ENCODE results near the gene CCSER2. TPM values are rescaled to one million over a fixed set of nuclear protein-coding genes. Genes with fewer than 3 reads are reported as not detected.
"Not testable (repeated sequence)": the region's sequence is repeated elsewhere in the genome, so short reads cannot be mapped to it uniquely, and the experiment has no call there.

CCSER2 gene
- total RNA-seq, 2 experiments from 2014 or later, result 69.8 to 73.5 TPM

- POLR2A ChIA-PET, result no interaction called here
- peaks cover 34% of the 10 kb centered on the region for H3K4me1 Mint-ChIP-seq (ENCODE audit: low read depth)
- intact Hi-C loops (cut with micrococcal nuclease), result no loop called here
- no peaks in the 10 kb centered on the region for H3K27me3 Mint-ChIP-seq
- CTCF ChIA-PET, result interaction anchor here (0.7 to 4.3 kb wide), 7 partner anchors 9 to 112 kb away, joined by 3 to 28 read pairs (median 7); no protein-coding TSS in a partner anchor
- no peak for DNase-seq
- no peak overlapping the region for H3K4me3 Mint-ChIP-seq
- H3K27ac Mint-ChIP-seq, result no peak overlapping the region
- no peaks in the 10 kb centered on the region for H3K9me3 Mint-ChIP-seq
- H3K36me3 Mint-ChIP-seq, result peaks cover 14% of the 10 kb centered on the region
Measured at GRCh38 chr10:84427903-84428650, 99.7 kb downstream of the CCSER2 start.

- H3K36me3 Mint-ChIP-seq, result peaks cover 15% of the 10 kb centered on the region
- H3K4me3 Mint-ChIP-seq, result no peak overlapping the region
- no peak overlapping the region for H3K27ac Mint-ChIP-seq
- ChIA-PET CTCF (interaction anchor here (1.2 to 4.3 kb wide), 5 partner anchors 11 to 112 kb away, joined by 3 to 28 read pairs (median 12); no protein-coding TSS in a partner anchor), POLR2A (no interaction called here)
- H3K9me3 Mint-ChIP-seq, result no peaks in the 10 kb centered on the region
- no peak for DNase-seq
- H3K4me1 Mint-ChIP-seq (ENCODE audit: low read depth), result peaks cover 36% of the 10 kb centered on the region
- intact Hi-C loops (cut with micrococcal nuclease), result no loop called here
- no peaks in the 10 kb centered on the region for H3K27me3 Mint-ChIP-seq
Measured at GRCh38 chr10:84428711-84429110, 100.3 kb downstream of the CCSER2 start.

GRCh38 chr10:84429926-84430520 lies 101.6 kb downstream of the CCSER2 start:
- POLR2A ChIA-PET, result interaction anchor here (0.7 kb wide), 1 partner anchor 155 kb away, joined by 4 read pairs; no protein-coding TSS in a partner anchor
- peak; percentile 76 for DNase-seq
- Mint-ChIP-seq H3K9me3 (no peaks in the 10 kb centered on the region), H3K27ac (no peak overlapping the region), H3K4me1 (ENCODE audit: low read depth) (peaks cover 31% of the 10 kb centered on the region), H3K4me3 (no peak overlapping the region), H3K36me3 (peaks cover 15% of the 10 kb centered on the region), H3K27me3 (no peaks in the 10 kb centered on the region)
- CTCF ChIA-PET, result interaction anchor here (0.6 to 4.3 kb wide), 54 partner anchors 9 to 825 kb away, joined by 3 to 90 read pairs (median 5); no protein-coding TSS in a partner anchor
- intact Hi-C loops (cut with micrococcal nuclease), result loop anchor here (1.0 to 5.0 kb wide), 3 partner anchors 55 to 163 kb away; no protein-coding TSS in a partner anchor

- no peak for DNase-seq
- Mint-ChIP-seq H3K27me3 (no peaks in the 10 kb centered on the region), H3K4me3 (no peak overlapping the region), H3K27ac (no peak overlapping the region), H3K36me3 (peaks cover 18% of the 10 kb centered on the region), H3K4me1 (ENCODE audit: low read depth) (peaks cover 28% of the 10 kb centered on the region), H3K9me3 (no peaks in the 10 kb centered on the region)
- ChIA-PET CTCF (interaction anchor here (0.7 to 4.0 kb wide), 3 partner anchors 80 to 168 kb away, joined by 3 to 90 read pairs (median 3); no protein-coding TSS in a partner anchor), POLR2A (no interaction called here)
- intact Hi-C loops (cut with micrococcal nuclease), result loop anchor here (5.0 kb wide), 1 partner anchor 166 kb away; no protein-coding TSS in a partner anchor
Measured at GRCh38 chr10:84432891-84433290, 104.5 kb downstream of the CCSER2 start.

GRCh38 chr10:84440781-84441180 lies 112.4 kb downstream of the CCSER2 start:
- Mint-ChIP-seq H3K27ac (no peak overlapping the region), H3K9me3 (peaks cover 3% of the 10 kb centered on the region), H3K36me3 (peaks cover 43% of the 10 kb centered on the region), H3K4me3 (no peak overlapping the region), H3K4me1 (ENCODE audit: low read depth) (peaks cover 3% of the 10 kb centered on the region), H3K27me3 (no peaks in the 10 kb centered on the region)
- intact Hi-C loops (cut with micrococcal nuclease), result no loop called here
- CTCF ChIA-PET, result interaction anchor here (3.5 kb wide), 1 partner anchor 11 kb away, joined by 20 read pairs; no protein-coding TSS in a partner anchor
- DNase-seq, result no peak
- POLR2A ChIA-PET, result no interaction called here

- DNase-seq, result no peak
- intact Hi-C loops (cut with micrococcal nuclease), result no loop called here
- H3K4me1 Mint-ChIP-seq (ENCODE audit: low read depth), result no peaks in the 10 kb centered on the region
- ChIA-PET POLR2A (no interaction called here), CTCF (interaction anchor here (2.0 kb wide), 1 partner anchor 18 kb away, joined by 9 read pairs; no protein-coding TSS in a partner anchor)
- H3K4me3 Mint-ChIP-seq, result no peak overlapping the region
- peaks cover 22% of the 10 kb centered on the region for H3K36me3 Mint-ChIP-seq
- H3K27ac Mint-ChIP-seq, result no peak overlapping the region
- H3K9me3 Mint-ChIP-seq, result no peaks in the 10 kb centered on the region
- no peaks in the 10 kb centered on the region for H3K27me3 Mint-ChIP-seq
Measured at GRCh38 chr10:84447701-84448400, 119.5 kb downstream of the CCSER2 start.

GRCh38 chr10:84449351-84449750 lies 121.0 kb downstream of the CCSER2 start:
- DNase-seq; H3K4me3 Mint-ChIP-seq; H3K9me3 Mint-ChIP-seq; H3K27me3 Mint-ChIP-seq; H3K27ac Mint-ChIP-seq; H3K4me1 Mint-ChIP-seq (ENCODE audit: low read depth); POLR2A ChIA-PET; intact Hi-C loops (cut with micrococcal nuclease): not testable (repeated sequence)
- CTCF ChIA-PET, result interaction anchor here (2.0 kb wide), 1 partner anchor 19 kb away, joined by 9 read pairs; no protein-coding TSS in a partner anchor
- peaks cover 17% of the 10 kb centered on the region for H3K36me3 Mint-ChIP-seq

GRCh38 chr10:84452003-84452402 lies 123.6 kb downstream of the CCSER2 start:
- Mint-ChIP-seq H3K36me3 (peaks cover 27% of the 10 kb centered on the region), H3K4me3 (no peak overlapping the region), H3K4me1 (ENCODE audit: low read depth) (peaks cover 7% of the 10 kb centered on the region), H3K27ac (no peak overlapping the region), H3K27me3 (no peaks in the 10 kb centered on the region), H3K9me3 (peaks cover 7% of the 10 kb centered on the region)
- no peak for DNase-seq
- ChIA-PET POLR2A (no interaction called here), CTCF (interaction anchor here (0.7 kb wide), 1 partner anchor 22 kb away, joined by 3 read pairs; no protein-coding TSS in a partner anchor)
- intact Hi-C loops (cut with micrococcal nuclease), result no loop called here

- Mint-ChIP-seq H3K4me1 (ENCODE audit: low read depth) (peaks cover 7% of the 10 kb centered on the region), H3K4me3 (no peak overlapping the region), H3K36me3 (peaks cover 24% of the 10 kb centered on the region), H3K27ac (no peak overlapping the region), H3K27me3 (no peaks in the 10 kb centered on the region), H3K9me3 (peaks cover 7% of the 10 kb centered on the region)
- intact Hi-C loops (cut with micrococcal nuclease), result no loop called here
- ChIA-PET POLR2A (no interaction called here), CTCF (interaction anchor here (1.2 kb wide), 1 partner anchor 24 kb away, joined by 4 read pairs; no protein-coding TSS in a partner anchor)
- DNase-seq, result no peak
Measured at GRCh38 chr10:84453303-84453702, 124.9 kb downstream of the CCSER2 start.

GRCh38 chr10:84456126-84456525 lies 127.7 kb downstream of the CCSER2 start:
- intact Hi-C loops (cut with micrococcal nuclease), result loop anchor here (5.0 kb wide), 1 partner anchor 41 kb away; no protein-coding TSS in a partner anchor
- Mint-ChIP-seq H3K4me1 (ENCODE audit: low read depth) (peaks cover 9% of the 10 kb centered on the region), H3K27me3 (no peaks in the 10 kb centered on the region), H3K36me3 (peaks cover 40% of the 10 kb centered on the region), H3K27ac (no peak overlapping the region), H3K9me3 (peaks cover 9% of the 10 kb centered on the region), H3K4me3 (no peak overlapping the region)
- CTCF ChIA-PET, result interaction anchor here (1.7 kb wide), 1 partner anchor 26 kb away, joined by 7 read pairs; no protein-coding TSS in a partner anchor
- POLR2A ChIA-PET, result no interaction called here
- DNase-seq, result no peak

- no peak for DNase-seq
- Mint-ChIP-seq H3K4me3 (no peak overlapping the region), H3K9me3 (peaks cover 2% of the 10 kb centered on the region), H3K27me3 (no peaks in the 10 kb centered on the region), H3K4me1 (ENCODE audit: low read depth) (peaks cover 9% of the 10 kb centered on the region), H3K27ac (no peak overlapping the region), H3K36me3 (peaks cover 43% of the 10 kb centered on the region)
- POLR2A ChIA-PET, result no interaction called here
- CTCF ChIA-PET, result no interaction called here
- intact Hi-C loops (cut with micrococcal nuclease), result no loop called here
Measured at GRCh38 chr10:84460520-84460919, 132.1 kb downstream of the CCSER2 start.

GRCh38 chr10:84469470-84469869 lies 141.1 kb downstream of the CCSER2 start:
- POLR2A ChIA-PET, result no interaction called here
- no peaks in the 10 kb centered on the region for H3K9me3 Mint-ChIP-seq
- CTCF ChIA-PET, result interaction anchor here (0.8 kb wide), 1 partner anchor 68 kb away, joined by 3 read pairs; no protein-coding TSS in a partner anchor
- no peak overlapping the region for H3K4me3 Mint-ChIP-seq
- intact Hi-C loops (cut with micrococcal nuclease), result no loop called here
- no peak for DNase-seq
- H3K4me1 Mint-ChIP-seq (ENCODE audit: low read depth), result peaks cover 3% of the 10 kb centered on the region
- no peak overlapping the region for H3K27ac Mint-ChIP-seq
- H3K27me3 Mint-ChIP-seq, result no peaks in the 10 kb centered on the region
- peaks cover 17% of the 10 kb centered on the region for H3K36me3 Mint-ChIP-seq

Data from activated CD4-positive, alpha-beta memory T cell treated with anti-CD3 and anti-CD28 coated beads for 36 hours (primary cell).